Epithelial cell of proximal tubule (primary cell): Measurements from ENCODE around the gene ZNF607. TPM values are rescaled to one million over a fixed set of nuclear protein-coding genes. Genes with fewer than 3 reads are reported as not detected.
A peak's percentile ranks its signal among the peaks of the same experiment; 100 is the strongest.

Source experiments
- DNase-seq: peaks from one replicate; pipeline ENCODE4 v3.0.0-alpha.2; 2011; ENCODE audit warnings: low read depth
- H3K4me3 ChIP-seq: 2 replicates; pipeline ENCODE4 v1.5.1; 2011; ENCODE audit warnings: low read depth, mild to moderate bottlenecking, low read length
- total RNA-seq: library from RNA; depleted of rRNA; stranded (reverse); fragments of >200 nt; gene quantifications from 2 replicates; pipeline ENCODE4 v1.2.3, GENCODE V29; 2015
- TF ChIP-seq, protein P1 (sequence below): conservative IDR thresholded peaks from 2 replicates; pipeline ENCODE4 v1.5.1; 2012; ENCODE audit warnings: low read depth, mild to moderate bottlenecking, low read length

Gene ZNF607
- total RNA-seq, 1 donor from 2014 or later = 5.7 TPM

GRCh38 chr19:37654118-37654517, 65.4 kb downstream of the ZNF607 start:
- no peak for DNase-seq
- TF ChIP-seq, protein P1, sequence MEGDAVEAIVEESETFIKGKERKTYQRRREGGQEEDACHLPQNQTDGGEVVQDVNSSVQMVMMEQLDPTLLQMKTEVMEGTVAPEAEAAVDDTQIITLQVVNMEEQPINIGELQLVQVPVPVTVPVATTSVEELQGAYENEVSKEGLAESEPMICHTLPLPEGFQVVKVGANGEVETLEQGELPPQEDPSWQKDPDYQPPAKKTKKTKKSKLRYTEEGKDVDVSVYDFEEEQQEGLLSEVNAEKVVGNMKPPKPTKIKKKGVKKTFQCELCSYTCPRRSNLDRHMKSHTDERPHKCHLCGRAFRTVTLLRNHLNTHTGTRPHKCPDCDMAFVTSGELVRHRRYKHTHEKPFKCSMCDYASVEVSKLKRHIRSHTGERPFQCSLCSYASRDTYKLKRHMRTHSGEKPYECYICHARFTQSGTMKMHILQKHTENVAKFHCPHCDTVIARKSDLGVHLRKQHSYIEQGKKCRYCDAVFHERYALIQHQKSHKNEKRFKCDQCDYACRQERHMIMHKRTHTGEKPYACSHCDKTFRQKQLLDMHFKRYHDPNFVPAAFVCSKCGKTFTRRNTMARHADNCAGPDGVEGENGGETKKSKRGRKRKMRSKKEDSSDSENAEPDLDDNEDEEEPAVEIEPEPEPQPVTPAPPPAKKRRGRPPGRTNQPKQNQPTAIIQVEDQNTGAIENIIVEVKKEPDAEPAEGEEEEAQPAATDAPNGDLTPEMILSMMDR = no peak
- peak overlapping the region; percentile 72 for H3K4me3 ChIP-seq

Other genes starting within 250 kb of the ZNF607 start
- gene ZNF793, start 212.8 kb downstream of the ZNF607 start, total RNA-seq = 1.3 and 1.7 TPM in 2 replicates
- 0.72 and 1.4 TPM in 2 replicates for gene ZNF571, start 125.0 kb downstream of the ZNF607 start, total RNA-seq
- gene ZNF540, start 124.9 kb downstream of the ZNF607 start, total RNA-seq = 0.22 TPM in 1 of 2 replicates, not detected in the other
- gene ZFP30, start 64.3 kb downstream of the ZNF607 start, total RNA-seq = 4.6 and 9.5 TPM in 2 replicates
- gene ZNF573, start 59.8 kb upstream of the ZNF607 start, total RNA-seq = 2.0 and 5.6 TPM in 2 replicates
- gene WDR87, start 186.8 kb upstream of the ZNF607 start, total RNA-seq = not detected in 2 replicates
- 54.0 and 66.7 TPM in 2 replicates for gene SIPA1L3, start 187.4 kb upstream of the ZNF607 start, total RNA-seq